Natural killer cell (primary cell): ENCODE results near the gene CHERP. TPM values are rescaled to one million over a fixed set of nuclear protein-coding genes. Genes with fewer than 3 reads are reported as not detected.

Source experiments
- ATAC-seq, 3 donors: fragments of 150-1000 bp in 2 of 3; fragments of 200-7000 bp in 1 of 3; cut with Tn5 transposase; 1 replicate in 1 of 3; 2 replicates in 2 of 3; pipeline ENCODE4 v1.10.0; 2021; ENCODE audit warnings: mild to moderate bottlenecking in 2 of 3, moderate library complexity in 2 of 3
- DNase-seq, 2 donors: peaks; one replicate each; pipeline versions ENCODE4 v3.0.0 to v3.0.0-alpha.2; 2013 to 2021; ENCODE audit warnings: mixed read lengths in 1 of 2
- H3K27ac ChIP-seq: one replicate; pipeline ENCODE4 v1.5.1; 2013; ENCODE audit warnings: mild to moderate bottlenecking, low read length
- H3K27me3 ChIP-seq: one replicate; pipeline ENCODE4 v1.6.1; 2013; ENCODE audit warnings: low read length; ENCODE audit not compliant: control insufficient read depth, insufficient read depth
- H3K36me3 ChIP-seq: one replicate; pipeline ENCODE4 v1.6.1; 2013; ENCODE audit warnings: low read length; ENCODE audit not compliant: control insufficient read depth, insufficient read depth
- H3K4me1 ChIP-seq: one replicate; pipeline ENCODE4 v1.6.1; 2013; ENCODE audit warnings: low read length; ENCODE audit not compliant: control insufficient read depth, insufficient read depth
- H3K4me3 ChIP-seq: one replicate; pipeline ENCODE4 v1.5.1; 2013; ENCODE audit warnings: low read length
- H3K9me3 ChIP-seq: one replicate; pipeline ENCODE4 v1.6.1; 2013; ENCODE audit warnings: low read length; ENCODE audit not compliant: control insufficient read depth, insufficient read depth
- H3K27ac Mint-ChIP-seq, 2 donors: one replicate each; pipeline ENCODE4 v1.8.0; 2022; ENCODE audit warnings: mild to moderate bottlenecking in 2 of 2, mixed read lengths in 2 of 2, moderate library complexity in 1 of 2
- H3K27me3 Mint-ChIP-seq, 2 donors: one replicate each; pipeline ENCODE4 v1.8.0; 2022; ENCODE audit warnings: low read depth in 2 of 2, mixed read lengths in 2 of 2
- H3K36me3 Mint-ChIP-seq: one replicate; pipeline ENCODE4 v1.8.0; 2022; ENCODE audit warnings: mixed read lengths
- H3K4me1 Mint-ChIP-seq, 2 donors: one replicate each; pipeline ENCODE4 v1.8.0; 2022; ENCODE audit warnings: mixed read lengths in 2 of 2
- H3K4me3 Mint-ChIP-seq: one replicate; pipeline ENCODE4 v1.8.0; 2022; ENCODE audit warnings: mild to moderate bottlenecking, moderate library complexity, mixed read lengths
- H3K9me3 Mint-ChIP-seq, 2 donors: one replicate each; pipeline ENCODE4 v1.8.0; 2022; ENCODE audit warnings: mixed read lengths in 2 of 2
- CTCF ChIP-seq: fragments of 200-600 bp; IDR thresholded peaks from one replicate; pipeline ENCODE4 v1.8.0; 2022; ENCODE audit warnings: antibody characterized with exemption
- WGBS: methylation state at CpG from one replicate; pipeline ENCODE4 v1.1.7; 2013; ENCODE audit warnings: missing lambda C conversion rate; ENCODE audit not compliant: insufficient coverage; 5-methylcytosine and 5-hydroxymethylcytosine counted together
- intact Hi-C: fragments of 100-400 bp; cut with micrococcal nuclease; formaldehyde crosslinking; loops from one replicate; pipeline ENCODE4 v1.14.2; 2022
- total RNA-seq, 4 donors: library from RNA; stranded (reverse); fragments of 120-200 nt in 1 of 4; gene quantifications; one replicate each; pipeline versions ENCODE4 v1.2.3 to v1.2.4, GENCODE V29; 2013 to 2022

The CHERP gene
- total RNA-seq, 3 donors from 2014 or later (not counting 1 experiment from before 2014, with no cell fraction given), result 46.5 to 70.8 (median 68.2) TPM

- Histone ChIP-seq H3K27me3 (no peaks in the 10 kb centered on the region), H3K27ac (no peak overlapping the region), H3K4me3 (no peak overlapping the region), H3K9me3 (no peaks in the 10 kb centered on the region), H3K4me1 (peaks cover 11% of the 10 kb centered on the region), H3K36me3 (peaks cover 60% of the 10 kb centered on the region)
- Mint-ChIP-seq H3K4me1 (peaks cover 26 to 39% of the 10 kb centered on the region in 2 donors), H3K4me3 (no peak overlapping the region), H3K27me3 (no peaks in the 10 kb centered on the region), H3K9me3 (no peaks in the 10 kb centered on the region), H3K27ac (no peak overlapping the region), H3K36me3 (no peaks in the 10 kb centered on the region)
- no peak for DNase-seq
- WGBS, result 97% methylated on average over 18 of the region's 18 CpGs
- TF ChIP-seq CTCF, result no peak
- ATAC-seq, result no peak
- intact Hi-C loops, result no loop called here
Measured at GRCh38 chr19:16535381-16535780, 6.9 kb downstream of the CHERP start.

- intact Hi-C loops, result no loop called here
- Histone ChIP-seq H3K9me3 (no peaks in the 10 kb centered on the region), H3K27ac (no peak overlapping the region), H3K27me3 (no peaks in the 10 kb centered on the region), H3K4me3 (no peak overlapping the region), H3K36me3 (peaks cover 73% of the 10 kb centered on the region), H3K4me1 (no peaks in the 10 kb centered on the region)
- no peak for ATAC-seq
- TF ChIP-seq CTCF, result no peak
- 97% methylated on average over 47 of the region's 47 CpGs for WGBS
- Mint-ChIP-seq H3K27me3 (no peaks in the 10 kb centered on the region), H3K36me3 (no peaks in the 10 kb centered on the region), H3K4me1 (peaks cover 5 to 16% of the 10 kb centered on the region in 2 donors), H3K27ac (no peak overlapping the region), H3K9me3 (no peaks in the 10 kb centered on the region), H3K4me3 (no peak overlapping the region)
- no peak for DNase-seq
Measured at GRCh38 chr19:16532440-16533234, 9.6 kb downstream of the CHERP start.

- Mint-ChIP-seq H3K9me3 (no peaks in the 10 kb centered on the region), H3K4me3 (no peak overlapping the region), H3K27me3 (no peaks in the 10 kb centered on the region), H3K4me1 (peaks cover 0 to 13% of the 10 kb centered on the region in 2 donors), H3K36me3 (no peaks in the 10 kb centered on the region), H3K27ac (no peak overlapping the region)
- 98% methylated on average over 12 of the region's 12 CpGs for WGBS
- H3K27ac ChIP-seq, result no peak overlapping the region
- intact Hi-C loops, result no loop called here
- no peaks in the 10 kb centered on the region for H3K4me1 ChIP-seq
- no peak for DNase-seq
- ATAC-seq, result no peak
- H3K27me3 ChIP-seq, result no peaks in the 10 kb centered on the region
- H3K9me3 ChIP-seq, result no peaks in the 10 kb centered on the region
- H3K4me3 ChIP-seq, result no peak overlapping the region
- peaks cover 81% of the 10 kb centered on the region for H3K36me3 ChIP-seq
- TF ChIP-seq CTCF, result no peak
Measured at GRCh38 chr19:16531380-16531669, 10.9 kb downstream of the CHERP start.
